ENCODE results near the gene PAM16.

The PAM16 gene

GRCh38 chr16:4332623-4333307, 18.4 kb downstream of the PAM16 start:
- DNase-seq = no peak

- DNase-seq = no peak
Measured at GRCh38 chr16:4332083-4332482, 19.0 kb downstream of the PAM16 start.

GRCh38 chr16:4330277-4330874, 20.7 kb downstream of the PAM16 start:
- no peak for DNase-seq

- no peak for DNase-seq
Measured at GRCh38 chr16:4328782-4329775, 22.0 kb downstream of the PAM16 start.

- DNase-seq = no peak
Measured at GRCh38 chr16:4328046-4328781, 22.9 kb downstream of the PAM16 start.

GRCh38 chr16:4327386-4328045, 23.6 kb downstream of the PAM16 start:
- no peak for DNase-seq

GRCh38 chr16:4325253-4325758, 25.8 kb downstream of the PAM16 start:
- DNase-seq = no peak

- no peak for DNase-seq
Measured at GRCh38 chr16:4324492-4325252, 26.4 kb downstream of the PAM16 start.

GRCh38 chr16:4323845-4324488, 27.2 kb downstream of the PAM16 start:
- no peak for DNase-seq

GRCh38 chr16:4323071-4323844, 27.9 kb downstream of the PAM16 start:
- no peak for DNase-seq

- DNase-seq = no peak
Measured at GRCh38 chr16:4322121-4323052, 28.7 kb downstream of the PAM16 start.

- DNase-seq = no peak
Measured at GRCh38 chr16:4321286-4322120, 29.6 kb downstream of the PAM16 start.

GRCh38 chr16:4320571-4321137, 30.5 kb downstream of the PAM16 start:
- DNase-seq = no peak

GRCh38 chr16:4319454-4320421, 31.4 kb downstream of the PAM16 start:
- no peak for DNase-seq

- no peak for DNase-seq
Measured at GRCh38 chr16:4318967-4319366, 32.2 kb downstream of the PAM16 start.

- no peak for DNase-seq
Measured at GRCh38 chr16:4318451-4318910, 32.6 kb downstream of the PAM16 start.
